Kidney (tissue), 14 donors: ENCODE data around the gene PEX14. TPM values are rescaled to one million over a fixed set of nuclear protein-coding genes. Genes with fewer than 3 reads are reported as not detected.

Source experiments
- DNase-seq, 5 donors: peaks; one replicate each; pipeline ENCODE4 v3.0.0-alpha.2; 2013 to 2020
- FAIRE-seq: peaks from 2 replicates; lab custom pipeline; 2012; peaks lifted over from hg19 to GRCh38; lab: Jason Lieb, UNC
- H3K27ac ChIP-seq, 2 donors: one replicate each; pipeline ENCODE4 v1.7.0; 2013; ENCODE audit warnings: low read depth in 2 of 2, low read length in 2 of 2, inconsistent platforms in 1 of 2
- H3K27me3 ChIP-seq: one replicate; pipeline ENCODE4 v1.7.1; 2013; ENCODE audit warnings: low read length, inconsistent platforms; ENCODE audit not compliant: control insufficient read depth, insufficient read depth
- H3K36me3 ChIP-seq, 3 donors: one replicate each; pipeline versions ENCODE4 v1.7.0 to v1.7.1; 2013; ENCODE audit warnings: low read length in 3 of 3, control low read depth in 1 of 3, inconsistent platforms in 1 of 3; ENCODE audit not compliant: insufficient read depth in 3 of 3, control insufficient read depth in 2 of 3
- H3K4me1 ChIP-seq, 3 donors: one replicate each; pipeline versions ENCODE4 v1.7.0 to v1.7.1; 2013; ENCODE audit warnings: low read length in 3 of 3, inconsistent platforms in 1 of 3, low read depth in 1 of 3; ENCODE audit not compliant: control insufficient read depth in 2 of 3, insufficient read depth in 2 of 3
- H3K4me3 ChIP-seq, 3 donors: one replicate each; pipeline versions ENCODE4 v1.7.0 to v1.8.1; 2013; ENCODE audit warnings: low read length in 3 of 3, control low read depth in 1 of 3, inconsistent platforms in 1 of 3
- H3K9ac ChIP-seq, 3 donors: one replicate each; pipeline versions ENCODE4 v1.7.0 to v1.7.1; 2013; ENCODE audit warnings: low read length in 3 of 3, control low read depth in 1 of 3, inconsistent platforms in 1 of 3
- H3K9me3 ChIP-seq, 3 donors: one replicate each; pipeline versions ENCODE4 v1.7.0 to v1.7.1; 2013; ENCODE audit warnings: low read length in 3 of 3, control low read depth in 1 of 3, inconsistent platforms in 1 of 3; ENCODE audit not compliant: control insufficient read depth in 2 of 3, insufficient read depth in 1 of 3
- intact Hi-C: fragments of 100-400 bp; cut with DNase I; formaldehyde crosslinking; loops from one replicate; pipeline ENCODE4 v1.11.1; 2022
- polyA plus RNA-seq: library from polyadenylated mRNA; stranded (reverse); fragments of 350-450 nt; fragmentation: Illumina TruSeq; extraction: RNeasy Lipid Tissue Mini Kit (QIAGEN cat#74804); gene quantifications from one replicate; pipeline ENCODE4 v1.2.3, GENCODE V29; 2014; ENCODE audit warnings: low read depth, low replicate concordance; ENCODE audit not compliant: insufficient read depth
- total RNA-seq: library from RNA; stranded (reverse); fragmentation: NEBNext Ultra II Directional; extraction: Animal tissue kit (Norgen Biotek cat#: 25700); gene quantifications from one replicate; pipeline ENCODE4 v1.2.1, GENCODE V29; 2021
- TF ChIP-seq, protein P1 (sequence below): IDR thresholded peaks from 3 replicates; pipeline ENCODE4 v1.5.1; 2012; ENCODE audit warnings: mild to moderate bottlenecking, moderate library complexity, borderline replicate concordance; ENCODE audit not compliant: insufficient read depth; ENCODE audit errors: extremely low read depth
- donor health status: control.
- donor health status: control.
- donor health status: control.
- donor health status: control.
- donor health status: control.
- donor health status: DM: yes; HTN: yes; CAD: no.
- donor health status: Normal renal cell carcinoma (clear cell type).

Gene PEX14
- total and polyA plus RNA-seq, 2 donors from 2014 or later, result 22.8 to 25.8 TPM

DNA sequence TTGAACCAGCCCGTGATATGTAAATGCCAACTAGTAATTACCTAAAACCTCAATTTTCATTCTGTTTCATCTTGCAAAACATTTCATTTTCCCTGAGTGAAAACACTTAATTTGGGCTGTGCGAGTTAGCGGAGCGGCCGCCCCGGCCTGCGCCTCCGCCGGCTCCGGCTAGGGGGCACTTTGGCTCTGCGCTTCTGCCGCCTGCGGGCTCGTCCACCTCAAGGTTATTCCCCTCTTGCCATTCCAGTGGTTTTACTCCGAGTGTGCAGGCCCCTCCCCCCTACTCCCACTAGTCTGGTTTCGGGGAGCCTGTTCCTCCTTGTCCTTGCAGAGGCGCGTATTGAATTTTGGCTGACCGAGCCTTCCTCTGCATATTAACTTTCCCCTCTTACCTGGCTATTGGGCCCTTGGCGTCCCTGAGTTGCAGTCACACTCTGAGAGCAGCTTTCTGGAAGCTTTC lies 55.6 kb downstream of the PEX14 start:
- intact Hi-C loops, result no loop called here
- H3K36me3 ChIP-seq, result no peaks in the 10 kb centered on the region
- peak; percentile 80 to 88 (median 85) for DNase-seq
- H3K4me1 ChIP-seq, result peaks cover 6 to 22% (median 12%) of the 10 kb centered on the region in 3 donors
- H3K27ac ChIP-seq, result no peak overlapping the region
- no peaks in the 10 kb centered on the region for H3K27me3 ChIP-seq
- H3K4me3 ChIP-seq, result no peak overlapping the region
- TF ChIP-seq, protein P1, sequence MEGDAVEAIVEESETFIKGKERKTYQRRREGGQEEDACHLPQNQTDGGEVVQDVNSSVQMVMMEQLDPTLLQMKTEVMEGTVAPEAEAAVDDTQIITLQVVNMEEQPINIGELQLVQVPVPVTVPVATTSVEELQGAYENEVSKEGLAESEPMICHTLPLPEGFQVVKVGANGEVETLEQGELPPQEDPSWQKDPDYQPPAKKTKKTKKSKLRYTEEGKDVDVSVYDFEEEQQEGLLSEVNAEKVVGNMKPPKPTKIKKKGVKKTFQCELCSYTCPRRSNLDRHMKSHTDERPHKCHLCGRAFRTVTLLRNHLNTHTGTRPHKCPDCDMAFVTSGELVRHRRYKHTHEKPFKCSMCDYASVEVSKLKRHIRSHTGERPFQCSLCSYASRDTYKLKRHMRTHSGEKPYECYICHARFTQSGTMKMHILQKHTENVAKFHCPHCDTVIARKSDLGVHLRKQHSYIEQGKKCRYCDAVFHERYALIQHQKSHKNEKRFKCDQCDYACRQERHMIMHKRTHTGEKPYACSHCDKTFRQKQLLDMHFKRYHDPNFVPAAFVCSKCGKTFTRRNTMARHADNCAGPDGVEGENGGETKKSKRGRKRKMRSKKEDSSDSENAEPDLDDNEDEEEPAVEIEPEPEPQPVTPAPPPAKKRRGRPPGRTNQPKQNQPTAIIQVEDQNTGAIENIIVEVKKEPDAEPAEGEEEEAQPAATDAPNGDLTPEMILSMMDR, result peak; percentile 80
- H3K9me3 ChIP-seq, result no peaks in the 10 kb centered on the region
- no peak for FAIRE-seq
- H3K9ac ChIP-seq, result no peak overlapping the region

GRCh38 chr1:10530756-10531495 lies 56.2 kb downstream of the PEX14 start:
- intact Hi-C loops, result no loop called here
- Histone ChIP-seq H3K4me3 (no peak overlapping the region), H3K36me3 (no peaks in the 10 kb centered on the region), H3K27ac (no peak overlapping the region), H3K9ac (peak overlapping the region in 1 of 3 donors; percentile 8), H3K27me3 (no peaks in the 10 kb centered on the region), H3K9me3 (no peaks in the 10 kb centered on the region), H3K4me1 (peaks cover 6 to 22% (median 12%) of the 10 kb centered on the region in 3 donors)
- TF ChIP-seq, protein P1, result no peak
- FAIRE-seq (no peak), DNase-seq (peak in 1 of 5 donors; percentile 18)

DNA sequence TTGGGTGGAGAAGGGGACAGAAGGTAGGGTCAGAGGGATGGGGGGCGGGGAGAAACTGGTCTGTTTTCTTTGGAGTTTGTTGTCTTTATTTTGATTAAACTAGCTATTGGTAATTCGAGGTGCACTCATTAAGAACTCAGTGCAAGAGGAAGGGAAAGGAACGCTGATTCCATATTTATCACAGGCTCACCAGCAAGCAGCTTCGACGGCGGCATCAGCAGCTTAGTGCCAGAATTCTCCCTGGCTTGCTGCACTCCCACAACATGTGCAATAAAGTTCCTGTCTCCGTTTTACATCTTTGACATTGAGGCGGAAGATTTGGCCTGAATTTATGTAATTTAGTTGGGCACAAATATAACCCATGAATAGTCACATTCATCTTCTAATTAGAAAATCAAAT lies 57.6 kb downstream of the PEX14 start:
- DNase-seq (no peak), FAIRE-seq (no peak)
- intact Hi-C loops, result no loop called here
- Histone ChIP-seq H3K36me3 (peaks cover 0 to 4% (median 0%) of the 10 kb centered on the region in 3 donors), H3K4me1 (peaks cover 6 to 22% (median 12%) of the 10 kb centered on the region in 3 donors), H3K27ac (no peak overlapping the region), H3K27me3 (no peaks in the 10 kb centered on the region), H3K9me3 (no peaks in the 10 kb centered on the region), H3K9ac (no peak overlapping the region), H3K4me3 (no peak overlapping the region)
- TF ChIP-seq, protein P1, result no peak
